Measurements from ENCODE around the gene ALDH5A1. TPM values are rescaled to one million over a fixed set of nuclear protein-coding genes. Genes with fewer than 3 reads are reported as not detected.
A peak's percentile ranks its signal among the peaks of the same experiment; 100 is the strongest.

ALDH5A1 gene
- total and polyA plus RNA-seq, 2 of the 13 experiments (the other 11 are each of a cell fraction or from before 2014, with no cell fraction given), result 12.8 to 32.5 TPM

DNA sequence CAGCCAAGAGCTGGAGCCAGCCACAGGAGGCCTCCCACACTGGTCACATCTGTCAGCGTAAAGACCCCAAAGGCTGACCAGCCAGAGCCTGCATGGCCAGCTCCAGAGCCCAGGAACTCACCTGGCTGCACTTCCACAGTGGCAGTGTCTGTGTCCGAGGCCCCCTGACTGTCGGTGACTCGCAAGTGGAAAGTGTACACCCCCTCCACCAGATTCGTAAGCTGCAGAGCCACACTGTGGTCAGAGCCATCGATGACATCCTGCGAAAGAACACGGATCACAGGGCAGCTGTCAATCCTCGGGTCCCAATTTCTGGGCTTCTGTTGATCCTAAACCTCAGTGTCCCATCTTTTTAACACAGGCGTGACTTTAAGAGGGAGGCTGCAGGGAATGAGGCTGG, 69.3 kb downstream of the ALDH5A1 start:
- Histone ChIP-seq H3K9me3 (ENCODE audit: low read length) (no peaks in the 10 kb centered on the region), H3K27me3 (ENCODE audit: control insufficient read depth in 1 of 2, insufficient read depth in 2 of 2, low read length in 2 of 2) (peaks cover 3 to 8% of the 10 kb centered on the region in 2 experiments; a peak in 2 of 5 replicates), H3K4me3 (replicated peaks in 1 of 3; ENCODE audit: insufficient read depth in 1 of 3, low read depth in 2 of 3, low read length in 3 of 3) (no peak overlapping the region; a peak in 1 of 6 replicates), H3K4me1 (ENCODE audit: insufficient read depth, low read length) (peaks cover 40% of the 10 kb centered on the region), H3K4me2 (ENCODE audit: low read depth, low read length) (peak overlapping the region; percentile 30; the same call in 1 of the 2 replicates), H3K9ac (ENCODE audit: insufficient read depth, low read depth, low read length) (no peak overlapping the region), H3K27ac (ENCODE audit: extremely low read length, insufficient read depth, low read length) (no peak overlapping the region), H2AFZ (ENCODE audit: low read length) (no peak overlapping the region), H3K79me2 (ENCODE audit: insufficient read depth, low read length) (no peaks in the 10 kb centered on the region), H4K20me1 (ENCODE audit: insufficient read depth, low read length) (no peaks in the 10 kb centered on the region), H3K36me3 (replicated peaks in 1 of 2; ENCODE audit: control insufficient read depth in 1 of 2, insufficient read depth in 2 of 2, low read length in 2 of 2) (no peaks in the 10 kb centered on the region)
- FAIRE-seq, result no peak
- no peak for DNase-seq (ENCODE audit: low spot score)
- 0 out of 2 replicates have a peak, but pooled peaks have one; percentile 20 for TF ChIP-seq ZNF501 (CRISPR knock-in tag; IDR thresholded peaks at IDR 0.05)
- TF ChIP-seq CTCF (CRISPR knock-in tag; IDR thresholded peaks at IDR 0.05), result peak; percentile 68
- TF ChIP-seq ZNF589 (CRISPR knock-in tag; conservative IDR thresholded peaks at IDR 0.05), result no peak
- TF ChIP-seq STAG1 (CRISPR knock-in tag; IDR thresholded peaks at IDR 0.05), result peak; percentile 61
- 0 out of 2 replicates have a peak, but pooled peaks have one; percentile 34 for TF ChIP-seq TBX2 (CRISPR knock-in tag; IDR thresholded peaks at IDR 0.05; ENCODE audit: borderline replicate concordance)
- no TSS peak for BruUV-seq (replicated peaks)
- CTCF ChIA-PET (ENCODE audit: low intra/inter-chr PET ratio, low total read pairs), result no interaction called here
- 22% methylated on average over 9 of the region's 10 CpGs for WGBS (ENCODE audit: low lambda C conversion rate)
- POLR2A ChIA-PET, result interaction anchor here (1.8 kb wide), 1 partner anchor 103 kb away, joined by 4 read pairs; the partner anchor contains the start of genes ACOT13 and TDP2
- peak; percentile 77 for ATAC-seq
- intact Hi-C loops (cut with micrococcal nuclease; ENCODE audit: unreplicated experiment), result no loop called here
- in situ Hi-C loops (cut with HindIII; ENCODE audit: extremely low pct_ligation_motif_present, low pct_unique_long_range_greater_than_20kb), result no loop called here

- H3K4me1 ChIP-seq (ENCODE audit: insufficient read depth, low read length), result peaks cover 40% of the 10 kb centered on the region
- H3K27ac ChIP-seq (ENCODE audit: extremely low read length, insufficient read depth, low read length), result no peak overlapping the region
- no peaks in the 10 kb centered on the region for H3K9me3 ChIP-seq (ENCODE audit: low read length)
- no peaks in the 10 kb centered on the region for H3K79me2 ChIP-seq (ENCODE audit: insufficient read depth, low read length)
- FAIRE-seq, result no peak
- no peak for ATAC-seq
- no peak overlapping the region for H3K9ac ChIP-seq (ENCODE audit: insufficient read depth, low read depth, low read length)
- no peak overlapping the region for H3K4me3 ChIP-seq (replicated peaks in 1 of 3; ENCODE audit: insufficient read depth in 1 of 3, low read depth in 2 of 3, low read length in 3 of 3)
- H3K36me3 ChIP-seq (replicated peaks in 1 of 2; ENCODE audit: control insufficient read depth in 1 of 2, insufficient read depth in 2 of 2, low read length in 2 of 2), result no peaks in the 10 kb centered on the region
- H2AFZ ChIP-seq (ENCODE audit: low read length), result no peak overlapping the region
- ChIA-PET POLR2A (no interaction called here), CTCF (ENCODE audit: low intra/inter-chr PET ratio, low total read pairs) (no interaction called here)
- in situ Hi-C loops (cut with HindIII; ENCODE audit: extremely low pct_ligation_motif_present, low pct_unique_long_range_greater_than_20kb) (no loop called here), intact Hi-C loops (cut with micrococcal nuclease; ENCODE audit: unreplicated experiment) (no loop called here)
- DNase-seq (ENCODE audit: low spot score), result no peak
- H3K27me3 ChIP-seq (ENCODE audit: control insufficient read depth in 1 of 2, insufficient read depth in 2 of 2, low read length in 2 of 2), result peaks cover 2 to 8% of the 10 kb centered on the region in 2 experiments; a peak in 2 of 5 replicates
- no peak overlapping the region for H3K4me2 ChIP-seq (ENCODE audit: low read depth, low read length)
- WGBS (ENCODE audit: low lambda C conversion rate), result 76% methylated on average over 9 of the region's 9 CpGs
- no TSS peak for BruUV-seq (replicated peaks)
- no peaks in the 10 kb centered on the region for H4K20me1 ChIP-seq (ENCODE audit: insufficient read depth, low read length)
- no peak for TF ChIP-seq PRDM10 (CRISPR knock-in tag; IDR thresholded peaks at IDR 0.05; ENCODE audit: low read depth)
- no peak for TF ChIP-seq MAZ (IDR thresholded peaks at IDR 0.05; ENCODE audit: borderline replicate concordance, low read depth, low read length)
- no peak for TF ChIP-seq MAZ (CRISPR knock-in tag; IDR thresholded peaks at IDR 0.05; ENCODE audit: low read depth)
- no peak for TF ChIP-seq ZNF543 (CRISPR knock-in tag; IDR thresholded peaks at IDR 0.05)
- no peak for TF ChIP-seq RXRA (CRISPR knock-in tag; IDR thresholded peaks at IDR 0.05)
- no peak for TF ChIP-seq GRHL1 (CRISPR knock-in tag; conservative IDR thresholded peaks at IDR 0.05)
Measured at GRCh38 chr6:24565196-24565595, 70.4 kb downstream of the ALDH5A1 start.

Measured in HepG2 (cell line).